Tracheal epithelial cell (primary cell): ENCODE data around the gene TACC3. TPM values are rescaled to one million over a fixed set of nuclear protein-coding genes. Genes with fewer than 3 reads are reported as not detected.

ENCODE experiments used
- total RNA-seq: library from RNA; depleted of rRNA; stranded (reverse); fragments of >200 nt; gene quantifications from 2 replicates; pipeline ENCODE4 v1.2.1, GENCODE V29; 2014

TACC3 gene
- 0.85 and 4.8 TPM in 2 replicates for total RNA-seq

DNA sequence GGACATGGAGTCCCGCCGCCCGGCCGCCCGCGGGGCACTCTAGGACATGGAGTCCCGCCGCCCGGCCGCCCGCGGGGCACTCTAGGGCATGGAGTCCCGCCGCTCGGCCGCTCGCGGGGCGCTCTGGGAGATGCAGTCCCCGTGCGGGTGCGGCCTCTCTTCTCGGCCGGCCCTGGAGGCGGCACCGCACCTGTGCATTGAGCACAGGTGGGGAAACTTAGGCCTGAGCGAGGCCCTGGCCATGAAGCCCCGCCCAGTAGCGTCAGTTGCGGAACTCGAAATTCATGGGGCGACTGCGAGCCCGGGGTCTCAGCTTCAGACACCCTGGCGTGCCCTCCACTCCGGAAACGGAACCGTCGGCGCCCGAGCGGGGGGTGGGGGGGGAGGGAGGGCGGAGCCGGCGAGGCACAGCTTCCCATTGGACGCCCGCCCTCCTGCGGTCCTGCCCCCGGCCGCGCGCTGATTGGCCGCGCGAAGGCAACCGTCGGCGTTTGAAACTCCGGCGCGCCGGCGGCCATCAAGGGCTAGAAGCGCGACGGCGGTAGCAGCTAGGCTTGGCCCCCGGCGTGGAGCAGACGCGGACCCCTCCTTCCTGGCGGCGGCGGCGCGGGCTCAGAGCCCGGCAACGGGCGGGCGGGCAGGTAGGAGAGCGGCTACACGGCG lies at the start of gene TACC3, which contains the start of gene TMEM129:
TSS of gene TACC3 (plus strand) at position 519 of the 663 bp plus-strand sequence. CDS start 1,901 bp downstream, outside the sequence.
TSS of gene TMEM129 (minus strand) at position 321 of the 663 bp plus-strand sequence. CDS start 486 bp downstream, outside the sequence.

DNA sequence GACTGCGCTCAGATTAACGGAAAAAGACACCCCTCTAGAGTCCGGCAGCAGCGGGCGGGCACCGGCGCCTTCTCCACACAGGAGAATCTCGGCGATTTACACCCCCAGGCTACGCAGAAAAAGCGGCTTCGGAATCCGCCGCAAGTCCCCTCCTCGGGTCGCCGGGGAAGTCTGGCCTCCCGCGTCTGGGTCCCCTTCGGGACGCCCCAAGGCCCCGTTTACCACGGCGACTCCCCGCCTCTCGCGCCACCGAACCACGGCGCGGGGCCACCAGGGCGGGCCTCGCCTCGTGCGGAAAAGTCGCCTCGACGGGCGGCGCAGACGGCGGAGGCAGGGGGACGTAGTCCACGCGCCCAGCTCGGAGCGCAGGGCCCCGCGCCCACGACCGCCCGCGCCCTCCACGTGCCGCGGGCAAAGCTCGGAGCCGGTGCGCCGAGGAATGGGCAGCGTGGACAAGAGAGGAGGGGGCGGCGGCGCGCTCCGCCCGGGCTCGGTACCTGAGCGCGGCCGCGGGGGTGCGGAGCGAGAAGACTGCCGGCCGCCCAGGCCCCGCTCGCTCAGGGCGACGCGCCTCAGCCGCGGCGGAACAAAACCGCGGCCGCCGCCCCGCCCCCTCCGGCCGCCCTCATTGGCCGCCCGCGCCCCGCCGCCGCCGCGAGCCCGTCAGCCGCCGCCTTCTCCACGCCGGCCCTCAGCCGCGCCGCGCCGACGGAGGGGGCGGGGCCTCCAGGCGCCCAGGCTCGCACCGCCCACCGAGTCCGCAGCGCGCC lies 37.4 kb upstream of the TACC3 start, which contains the start of gene FAM53A:
TSS of gene FAM53A (minus strand) at position 578 of the 770 bp plus-strand sequence. CDS start 15,572 bp downstream, outside the sequence.

DNA sequence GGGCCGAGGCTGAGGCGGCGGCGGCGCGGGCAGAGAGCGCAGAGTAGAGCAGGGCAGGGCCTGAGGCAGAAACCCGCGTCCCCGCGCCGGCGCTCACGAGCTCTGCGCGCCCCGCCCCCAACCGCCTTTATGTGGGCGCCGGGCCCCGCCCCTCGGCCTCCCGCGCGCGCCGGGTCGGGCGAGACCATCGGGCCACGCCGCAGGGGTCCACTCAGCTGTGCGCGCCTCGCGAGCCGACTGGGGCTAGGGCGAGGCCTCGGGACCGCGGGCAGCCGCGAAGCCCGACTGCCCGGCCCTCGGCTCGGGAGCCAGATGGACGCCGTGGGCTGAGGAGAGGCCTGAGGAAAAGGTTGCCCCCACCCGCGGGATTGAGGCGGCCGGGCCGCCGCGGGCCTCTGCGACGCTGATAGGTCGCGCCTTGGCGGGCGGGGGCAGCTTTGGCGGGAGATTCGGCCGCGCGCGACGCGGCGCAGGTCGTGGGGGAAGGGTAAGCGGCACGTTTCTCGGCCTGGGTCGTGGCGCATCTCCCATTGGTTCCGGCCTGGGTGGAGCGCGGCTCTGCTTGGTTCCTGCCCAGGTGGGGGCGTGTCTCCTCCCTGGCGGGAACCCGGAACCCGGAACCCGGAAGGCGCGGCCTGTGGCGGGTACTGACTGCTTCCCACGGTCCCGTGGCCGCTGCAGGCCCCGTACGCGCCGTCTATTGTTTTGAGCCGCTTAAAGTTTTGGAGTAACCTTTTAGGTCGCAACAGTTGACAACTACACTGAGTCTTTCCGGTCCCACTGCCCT lies 8.9 kb upstream of the TACC3 start, which contains the start of gene SLBP:
TSS of gene SLBP (minus strand) at position 104 of the 787 bp plus-strand sequence. CDS start 131 bp downstream, outside the sequence.

DNA sequence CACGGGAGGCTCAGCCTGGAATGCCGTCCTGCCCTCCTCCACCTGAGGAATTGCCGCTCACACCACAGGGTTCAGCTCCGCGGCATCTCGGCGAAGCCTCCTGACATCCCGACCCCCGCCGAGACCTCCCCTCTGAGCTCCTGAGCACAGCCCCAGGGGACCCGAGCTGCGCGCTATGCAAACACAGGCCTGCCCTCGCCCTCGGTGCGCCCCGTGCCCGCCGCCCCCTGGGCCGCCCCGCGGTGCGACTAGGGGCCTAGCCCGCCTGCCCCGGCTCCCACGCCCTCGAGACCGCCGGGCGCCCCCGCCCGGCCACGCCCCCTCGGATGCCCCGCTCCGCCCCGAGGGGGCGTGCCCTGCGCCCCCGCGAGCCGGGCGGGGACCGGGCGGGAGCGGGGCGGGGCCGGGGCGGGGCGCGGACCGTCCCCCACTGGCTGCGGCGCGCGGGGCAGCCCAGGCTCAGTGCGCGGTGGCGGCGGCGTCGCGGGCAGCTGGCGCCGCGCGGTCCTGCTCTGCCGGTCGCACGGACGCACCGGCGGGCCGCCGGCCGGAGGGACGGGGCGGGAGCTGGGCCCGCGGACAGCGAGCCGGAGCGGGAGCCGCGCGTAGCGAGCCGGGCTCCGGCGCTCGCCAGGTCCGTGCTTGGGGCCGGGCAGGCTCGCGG lies 71.6 kb downstream of the TACC3 start, which contains the start of gene FGFR3:
TSS of gene FGFR3 (plus strand) at position 462 of the 664 bp plus-strand sequence. CDS start 642 bp downstream, outside the sequence.

Other genes with a start within 250 kb of the TACC3 start
- 1.9 and 3.6 TPM in 2 replicates for gene FAM53A, start 37.2 kb upstream of the TACC3 start, total RNA-seq
- gene SLBP, start 9.2 kb upstream of the TACC3 start, total RNA-seq, result 95.9 and 100 TPM in 2 replicates
- gene TMEM129, start 198 bp upstream of the TACC3 start, total RNA-seq, result 46.9 and 47.7 TPM in 2 replicates
- gene FGFR3, start 71.8 kb downstream of the TACC3 start, total RNA-seq, result 55.4 and 118 TPM in 2 replicates
- 91.2 and 128 TPM in 2 replicates for gene LETM1, start 134.6 kb downstream of the TACC3 start, total RNA-seq
- gene NSD2, start 149.9 kb downstream of the TACC3 start, total RNA-seq, result 36.9 and 43.1 TPM in 2 replicates